Keratinocyte (primary cell): ENCODE data around the gene GTF2A1. TPM values are rescaled to one million over a fixed set of nuclear protein-coding genes. Genes with fewer than 3 reads are reported as not detected.

Source experiments
- DNase-seq: peaks from one replicate; pipeline ENCODE4 v3.0.0-alpha.2; 2011; ENCODE audit warnings: low read depth, missing footprints, low spot score
- FAIRE-seq: peaks from 2 replicates; lab custom pipeline; 2011; peaks lifted over from hg19 to GRCh38; lab: Jason Lieb, UNC
- H2AFZ ChIP-seq: 2 replicates; pipeline ENCODE4 v1.6.0; 2012; ENCODE audit warnings: low read length, control low read depth, inconsistent platforms; ENCODE audit not compliant: control insufficient read depth
- H3K27ac ChIP-seq: 2 replicates; pipeline ENCODE4 v1.5.1; 2011; ENCODE audit warnings: low read length; ENCODE audit not compliant: control insufficient read depth, insufficient read depth
- H3K27me3 ChIP-seq: 3 replicates; pipeline ENCODE4 v1.6.0; 2011; ENCODE audit warnings: low read length; ENCODE audit not compliant: control insufficient read depth, insufficient read depth; ENCODE audit errors: extremely low read depth
- H3K36me3 ChIP-seq, 2 experiments: 2 replicates in 1 of 2; 3 replicates in 1 of 2; pipeline ENCODE4 v1.5.1; 2011; ENCODE audit warnings: low read length in 2 of 2, mild to moderate bottlenecking in 1 of 2; ENCODE audit not compliant: control insufficient read depth in 2 of 2, insufficient read depth in 2 of 2; ENCODE audit errors: extremely low read depth in 1 of 2
- H3K4me1 ChIP-seq: 3 replicates; pipeline ENCODE4 v1.5.1; 2011; ENCODE audit warnings: low read length; ENCODE audit not compliant: control insufficient read depth, insufficient read depth; ENCODE audit errors: extremely low read depth
- H3K4me2 ChIP-seq: 3 replicates; pipeline ENCODE4 v1.6.0; 2011; ENCODE audit warnings: low read depth, low read length; ENCODE audit not compliant: control insufficient read depth, insufficient read depth; ENCODE audit errors: extremely low read depth
- H3K4me3 ChIP-seq, 3 experiments: fragments of 200-600 bp in 1 of 3; sonication (generic) in 1 of 3; 2 replicates in 2 of 3; 3 replicates in 1 of 3; pipeline ENCODE4 v1.5.1; 2011 to 2016; ENCODE audit warnings: low read length in 3 of 3, mild to moderate bottlenecking in 3 of 3, control low read depth in 2 of 3, inconsistent platforms in 1 of 3, low read depth in 1 of 3, mixed read lengths in 1 of 3, mixed run types in 1 of 3, moderate library complexity in 1 of 3; ENCODE audit not compliant: control insufficient read depth in 2 of 3, insufficient read depth in 2 of 3; ENCODE audit errors: extremely low read depth in 1 of 3
- H3K79me2 ChIP-seq: 2 replicates; pipeline ENCODE4 v1.6.0; 2012; ENCODE audit warnings: low read length; ENCODE audit not compliant: control insufficient read depth, insufficient read depth
- H3K9ac ChIP-seq: 3 replicates; pipeline ENCODE4 v1.6.0; 2011; ENCODE audit warnings: low read length; ENCODE audit not compliant: control insufficient read depth, insufficient read depth; ENCODE audit errors: extremely low read depth
- H3K9me1 ChIP-seq: 3 replicates; pipeline ENCODE4 v1.6.0; 2011; ENCODE audit warnings: low read length; ENCODE audit not compliant: control insufficient read depth, insufficient read depth; ENCODE audit errors: extremely low read depth
- H3K9me3 ChIP-seq: 2 replicates; pipeline ENCODE4 v1.5.1; 2012; ENCODE audit warnings: low read depth, low read length; ENCODE audit not compliant: control insufficient read depth
- H4K20me1 ChIP-seq: 3 replicates; pipeline ENCODE4 v1.6.0; 2011; ENCODE audit warnings: low read length; ENCODE audit not compliant: control insufficient read depth, insufficient read depth; ENCODE audit errors: extremely low read depth
- CTCF ChIP-seq, 3 experiments: IDR thresholded peaks in 1 of 3; conservative IDR thresholded peaks in 1 of 3; optimal IDR thresholded peaks in 1 of 3; 2 replicates in 2 of 3; 3 replicates in 1 of 3; pipeline versions ENCODE3 to v1.5.1; 2011; ENCODE audit warnings: low read length in 3 of 3, mild to moderate bottlenecking in 3 of 3, moderate library complexity in 2 of 3, control low read depth in 1 of 3, inconsistent platforms in 1 of 3; ENCODE audit not compliant: insufficient read depth in 2 of 3; ENCODE audit errors: extremely low read depth in 1 of 3
- EZH2 ChIP-seq: IDR thresholded peaks from one replicate; pipeline ENCODE4 v1.6.1; 2012; ENCODE audit warnings: inconsistent platforms, mild to moderate bottlenecking, low read length, moderate library complexity
- dilution Hi-C: fragments of 300-500 bp; cut with MboI; formaldehyde crosslinking; loops from one replicate; pipeline ENCODE4 v1.7.0; 2020; ENCODE audit warnings: low sequenced_read_pairs; ENCODE audit not compliant: extremely low pct_ligation_motif_present
- polyA minus RNA-seq, 3 experiments: library from RNA; depleted of rRNA, polyadenylated mRNA; stranded (reverse); fragments of >200 nt; gene quantifications; 1 replicate in 1 of 3; 2 replicates in 1 of 3; 3 replicates in 1 of 3; pipeline ENCODE4 v1.2.3, GENCODE V29; 2011
- polyA plus RNA-seq, 5 experiments: library from polyadenylated mRNA; depleted of rRNA in 3 of 5; stranded (reverse) in 3 of 5; stranded (forward) in 1 of 5; unstranded in 1 of 5; fragments of >200 nt; gene quantifications; 1 replicate in 1 of 5; 2 replicates in 3 of 5; 3 replicates in 1 of 5; pipeline versions ENCODE4 v1.2.1 to v1.2.3, GENCODE V29; 2011 to 2012; ENCODE audit warnings: missing spikeins in 2 of 5, low read depth in 1 of 5, low replicate concordance in 1 of 5

Gene GTF2A1
- polyA plus RNA-seq (17.5 to 19.3 TPM (median 18.0 TPM) in 3 replicates), polyA minus RNA-seq (24.0 to 47.0 TPM (median 31.2 TPM) in 3 replicates)
- polyA plus RNA-seq (2011; ENCODE audit: low read depth), result 42.0 TPM
- 7.0 and 9.7 TPM in 2 replicates for polyA plus RNA-seq (2011; cell fraction: cytosol; rRNA removed)
- 13.2 and 13.6 TPM in 2 replicates for polyA plus RNA-seq (2011; cell fraction: nucleus; rRNA removed)
- 12.3 and 15.8 TPM in 2 replicates for polyA plus RNA-seq (2012; ENCODE audit: low replicate concordance)
- 13.2 TPM for polyA minus RNA-seq (2011; cell fraction: cytosol; rRNA and poly(A)+ RNA removed)
- polyA minus RNA-seq (2011; cell fraction: nucleus; rRNA and poly(A)+ RNA removed), result 7.6 and 20.9 TPM in 2 replicates

GRCh38 chr14:81220830-81221578, at the start of gene GTF2A1:
Gene GTF2A1 (minus strand): TSS chr14:81220959. CDS start chr14:81220518, 441 bp downstream.
- Histone ChIP-seq H4K20me1 (no peaks in the 10 kb centered on the region), H3K9me1 (no peaks in the 10 kb centered on the region), H3K79me2 (peaks cover 23% of the 10 kb centered on the region), H2AFZ (peak within 1 kb of the TSS; percentile 82), H3K4me2 (peak within 1 kb of the TSS; percentile 84), H3K9me3 (no peaks in the 10 kb centered on the region), H3K4me1 (peaks cover 12% of the 10 kb centered on the region), H3K36me3 (no peaks in the 10 kb centered on the region), H3K27me3 (no peaks in the 10 kb centered on the region), H3K27ac (peak within 1 kb of the TSS; percentile 95), H3K9ac (peak within 1 kb of the TSS; percentile 94), H3K4me3 (peak within 1 kb of the TSS; percentile 78 to 96 (median 82))
- peak in 1 of 3 experiments; percentile 5 for TF ChIP-seq CTCF (optimal IDR thresholded peaks at IDR 0.05 in 1 of 3, IDR thresholded peaks at IDR 0.05 in 1 of 3, conservative IDR thresholded peaks at IDR 0.05 in 1 of 3; ENCODE audit: extremely low read depth in 1 of 3, insufficient read depth in 2 of 3, low read length in 3 of 3)
- TF ChIP-seq EZH2, result no peak
- dilution Hi-C loops, result no loop called here
- FAIRE-seq (peak; percentile 59), DNase-seq (peak; percentile 68)

- Histone ChIP-seq H3K36me3 (peaks cover 17 to 30% of the 10 kb centered on the region in 2 experiments), H3K79me2 (peaks cover 40% of the 10 kb centered on the region)
Measured at GRCh38 chr14:81269979-81270375, 49.2 kb upstream of the GTF2A1 start.

More at GRCh38 chr14:81269979-81270375, 49.2 kb upstream of the GTF2A1 start:
- Histone ChIP-seq H3K27ac (no peak overlapping the region), H3K4me3 (no peak overlapping the region), H3K4me2 (no peak overlapping the region), H3K9me1 (no peaks in the 10 kb centered on the region), H3K27me3 (no peaks in the 10 kb centered on the region), H4K20me1 (peaks cover 5% of the 10 kb centered on the region), H3K9ac (no peak overlapping the region), H3K9me3 (no peaks in the 10 kb centered on the region), H3K4me1 (peaks cover 26% of the 10 kb centered on the region), H2AFZ (no peak overlapping the region)
- DNase-seq, result no peak
- no peak for TF ChIP-seq CTCF (optimal IDR thresholded peaks at IDR 0.05 in 1 of 3, IDR thresholded peaks at IDR 0.05 in 1 of 3, conservative IDR thresholded peaks at IDR 0.05 in 1 of 3; ENCODE audit: extremely low read depth in 1 of 3, insufficient read depth in 2 of 3, low read length in 3 of 3)
- no peak for TF ChIP-seq EZH2
- dilution Hi-C loops, result no loop called here
- FAIRE-seq, result no peak
